Fibroblast of skin of right biceps (primary cell): ENCODE measurements around the gene RSPH10B2.
"Not testable (repeated sequence)": the region's sequence is repeated elsewhere in the genome, so short reads cannot be mapped to it uniquely, and the experiment has no call there.

Source experiments
- DNase-seq: peaks from one replicate; pipeline ENCODE4 v3.0.0-alpha.2; 2013

Gene RSPH10B2

DNA sequence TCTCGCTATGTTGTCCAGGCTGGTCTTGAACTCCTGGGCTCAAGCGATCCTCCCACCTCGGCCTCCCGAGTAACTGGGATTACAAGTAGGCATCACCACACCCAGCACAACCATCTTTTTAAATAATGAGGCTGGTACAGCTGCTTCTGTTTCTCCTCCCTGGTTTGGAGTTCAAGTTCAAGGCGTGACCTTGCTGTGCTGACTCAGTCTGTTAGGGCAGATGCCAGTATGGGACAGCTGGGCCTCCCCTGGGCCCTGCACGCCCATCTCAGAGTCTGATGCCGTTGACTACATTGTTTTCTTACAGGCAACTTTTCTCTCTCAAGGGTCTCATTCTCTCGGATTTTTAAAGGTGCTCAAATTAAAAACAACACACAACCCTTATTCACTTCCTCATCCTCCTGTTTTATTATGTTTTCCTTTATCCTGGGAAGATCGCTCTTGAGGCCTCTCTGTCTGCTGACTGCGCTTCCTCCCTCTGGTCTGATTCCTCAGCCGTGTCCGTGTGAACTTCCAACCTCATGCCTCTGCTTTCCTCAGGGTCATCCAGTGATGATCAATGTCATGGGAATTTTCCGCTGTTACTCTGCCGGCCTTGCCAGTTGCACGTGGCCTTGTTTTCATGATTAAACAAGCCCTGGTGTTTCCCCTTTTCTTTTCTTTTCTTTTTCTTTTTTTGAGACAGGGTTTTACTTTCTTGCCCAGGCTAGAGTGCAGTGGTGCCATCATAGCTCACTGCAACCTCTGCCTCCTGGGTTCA lies 38.4 kb downstream of the RSPH10B2 start:
- DNase-seq = peak; percentile 3

DNA sequence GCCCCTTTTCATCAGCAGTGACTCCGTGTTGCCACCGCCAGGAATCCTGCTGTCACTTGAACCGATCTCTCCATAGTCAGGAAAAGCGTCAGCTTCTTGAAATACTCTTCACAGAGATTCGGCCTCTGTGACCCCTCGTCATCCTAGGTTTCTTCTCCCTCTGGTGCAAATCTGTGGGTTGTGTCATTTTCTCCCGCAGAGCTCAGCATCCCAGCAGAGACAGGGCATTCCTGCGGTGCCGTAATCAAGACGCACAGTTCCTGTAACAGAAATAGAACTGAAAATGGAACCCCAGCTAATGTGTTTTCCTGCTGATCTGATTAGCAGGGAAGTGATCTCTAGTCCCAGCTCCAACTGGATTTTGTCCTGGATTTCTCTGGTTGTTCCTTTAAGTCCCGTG lies 40.4 kb downstream of the RSPH10B2 start:
- not testable (repeated sequence) for DNase-seq

DNA sequence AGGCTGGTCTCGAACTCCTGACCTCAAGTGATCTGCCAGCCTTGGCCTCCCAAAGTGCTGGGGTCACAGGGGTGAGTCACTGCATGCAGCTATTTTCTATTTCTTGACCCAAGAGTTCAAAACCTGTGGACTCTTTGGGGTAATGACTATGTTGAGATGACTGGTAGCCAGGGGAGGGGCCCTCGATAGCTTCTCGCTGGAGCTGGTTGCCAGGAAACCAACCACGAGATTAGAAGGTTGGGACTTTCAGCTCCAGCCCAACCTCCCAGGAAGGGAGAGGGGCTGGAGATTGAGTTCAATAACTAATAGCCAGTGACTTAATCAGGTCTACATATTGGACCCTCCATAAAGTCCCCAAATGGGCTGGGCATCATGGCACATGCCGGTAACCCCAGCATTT lies 43.3 kb downstream of the RSPH10B2 start:
- DNase-seq = not testable (repeated sequence)

DNA sequence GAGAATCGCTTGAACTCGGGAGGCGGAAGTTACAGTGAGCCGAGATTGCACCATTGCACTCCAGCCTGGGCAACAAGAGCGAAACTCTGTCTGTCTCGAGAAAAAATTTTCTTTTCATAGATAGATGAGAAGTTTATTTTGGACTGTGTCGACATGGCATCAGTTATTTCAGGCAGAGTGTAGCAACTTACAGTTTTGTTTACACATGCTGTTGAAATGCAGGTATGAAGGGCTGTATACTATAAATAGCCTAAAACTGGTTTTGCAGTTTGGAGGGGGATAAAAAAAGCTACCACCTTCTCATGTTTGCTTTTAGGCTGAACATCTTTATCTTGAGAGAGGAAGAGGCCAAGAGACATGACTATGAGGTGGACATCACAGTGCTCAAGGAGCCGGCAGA lies 44.1 kb downstream of the RSPH10B2 start:
- DNase-seq = not testable (repeated sequence)

DNA sequence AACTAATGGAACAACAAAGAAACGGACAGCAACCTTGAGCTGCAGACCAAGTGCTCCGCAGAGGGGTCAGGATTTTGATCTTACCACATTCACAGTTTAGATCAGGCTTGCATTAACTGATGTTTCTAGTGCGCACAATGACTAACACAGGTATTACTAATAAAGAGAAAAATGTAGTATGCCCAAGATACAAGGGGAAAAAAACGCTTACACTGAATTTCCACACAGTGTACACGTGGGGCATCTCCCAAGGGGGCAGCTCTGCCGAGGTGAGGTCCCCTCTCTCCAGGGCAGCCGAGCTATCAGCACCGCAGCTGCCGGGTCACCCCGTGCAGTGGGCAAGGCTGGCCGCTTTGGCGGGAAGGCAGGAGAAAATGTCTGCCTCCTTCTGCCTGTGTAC lies 46.0 kb downstream of the RSPH10B2 start:
- DNase-seq = not testable (repeated sequence)

DNA sequence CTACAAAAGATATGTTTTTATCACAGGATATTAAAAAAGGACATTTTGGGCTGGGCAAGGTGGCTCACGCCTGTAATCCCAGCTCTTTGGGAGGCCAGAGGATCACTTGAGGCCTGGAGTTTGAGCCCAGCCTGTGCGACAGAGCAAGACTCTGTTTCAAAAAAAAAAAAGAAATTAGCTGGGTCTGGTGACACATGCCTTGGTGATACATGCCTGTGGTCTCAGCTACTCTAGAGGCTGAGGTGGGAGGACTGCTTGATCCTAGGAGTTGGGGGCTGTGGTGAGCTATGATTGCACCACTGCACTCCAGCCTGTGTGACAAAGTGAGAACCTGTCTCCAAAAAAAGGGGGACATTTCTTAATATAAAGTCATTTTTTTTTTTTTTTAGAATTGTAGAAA lies 46.4 kb downstream of the RSPH10B2 start:
- DNase-seq = not testable (repeated sequence)

DNA sequence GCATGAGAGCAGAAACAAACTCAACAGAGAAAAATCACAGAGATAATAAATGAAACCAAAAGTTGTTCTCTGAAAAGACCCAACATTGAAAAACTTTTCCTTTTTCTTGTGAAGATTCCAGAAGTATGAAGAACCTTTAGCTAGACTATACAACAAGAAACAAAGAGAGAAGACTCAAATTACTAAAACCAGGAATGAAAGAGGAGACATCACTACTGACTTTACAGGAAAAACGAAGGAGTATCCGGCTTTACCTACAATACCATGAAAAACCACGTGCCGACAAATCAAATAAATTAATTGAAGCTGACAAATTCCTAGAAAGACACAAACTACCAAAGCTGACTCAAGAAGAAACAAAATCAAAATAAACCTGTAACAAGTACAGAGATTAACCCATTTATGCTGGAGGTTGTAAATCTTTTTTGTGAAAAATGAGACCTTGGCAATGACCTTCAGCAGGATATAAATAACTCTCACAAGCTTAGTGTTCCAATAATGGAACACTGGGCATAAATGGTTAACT lies 53.6 kb downstream of the RSPH10B2 start:
- DNase-seq = not testable (repeated sequence)

DNA sequence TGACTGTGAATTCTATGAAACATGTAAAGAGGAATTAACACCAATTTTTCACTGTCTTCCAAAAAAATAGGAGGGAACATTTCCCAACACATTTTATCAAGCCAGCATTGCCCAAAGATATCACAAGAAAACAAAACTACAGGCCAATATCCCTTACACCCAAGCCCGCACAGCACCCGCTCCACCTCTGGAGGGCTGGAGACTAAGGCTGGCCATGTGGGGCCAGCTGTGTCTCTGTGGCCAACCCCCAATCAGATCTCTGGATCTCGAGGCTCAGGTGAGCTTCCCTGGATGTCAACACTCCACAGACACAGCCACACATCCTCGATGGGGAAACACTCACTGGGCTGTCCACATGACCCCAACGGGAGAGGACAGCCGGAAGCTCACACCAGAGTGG lies 54.1 kb downstream of the RSPH10B2 start:
- not testable (repeated sequence) for DNase-seq

DNA sequence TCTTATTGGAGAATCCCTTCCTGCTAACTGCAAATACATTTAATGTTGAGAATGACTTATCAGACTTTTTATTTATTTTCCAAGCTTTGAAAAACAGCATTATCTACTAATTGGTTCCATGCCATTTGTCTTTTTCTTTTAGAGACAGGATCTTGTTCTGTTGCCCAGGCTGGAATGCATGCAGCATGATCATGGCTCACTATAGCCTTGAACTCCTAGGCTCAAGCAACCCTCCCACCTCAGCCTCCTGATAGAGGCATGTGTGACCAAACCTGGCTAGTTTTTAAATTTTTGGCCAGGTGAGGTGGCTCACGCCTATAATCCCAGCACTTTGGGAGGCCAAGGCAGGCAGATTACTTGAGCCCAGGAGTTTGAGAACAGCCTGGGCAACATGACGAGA lies 59.1 kb downstream of the RSPH10B2 start:
- not testable (repeated sequence) for DNase-seq

DNA sequence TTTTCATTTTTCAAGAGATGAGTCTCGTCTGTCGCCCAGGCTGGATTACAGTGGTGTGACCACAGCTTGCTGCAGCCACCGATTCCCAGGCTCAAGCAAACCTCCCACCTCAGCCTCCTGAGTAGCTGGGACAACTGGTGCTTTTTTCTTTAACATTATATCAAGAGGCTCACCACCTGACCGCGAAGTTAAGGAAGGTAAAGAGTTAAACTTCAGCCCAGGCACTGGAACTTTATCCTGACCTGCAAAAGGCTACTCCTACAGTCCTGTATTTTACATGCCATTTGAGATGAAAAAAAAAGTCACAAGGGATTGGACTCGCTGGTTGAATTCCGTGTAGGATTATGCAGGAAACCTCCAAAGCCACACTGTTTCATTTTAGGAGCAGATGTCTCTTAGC lies 61.6 kb downstream of the RSPH10B2 start:
- not testable (repeated sequence) for DNase-seq

DNA sequence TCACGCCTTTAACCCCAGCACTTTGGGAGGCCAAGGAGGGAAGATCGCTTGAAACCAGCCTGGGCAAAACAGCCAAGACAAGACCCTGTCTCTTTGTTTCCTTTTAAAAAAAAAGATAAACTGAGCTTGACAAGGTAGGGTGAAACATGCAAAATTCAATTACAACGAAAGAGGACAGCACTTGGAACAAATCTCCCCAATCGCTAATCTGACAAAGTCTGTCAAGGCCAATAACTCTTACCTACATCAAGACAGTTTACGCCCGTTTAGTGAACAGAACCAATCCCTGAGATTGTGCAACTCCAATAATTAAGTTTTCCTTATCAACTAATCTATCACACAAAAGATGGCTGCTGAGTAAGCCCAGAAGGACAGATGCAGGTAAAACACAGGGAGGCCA lies 67.7 kb downstream of the RSPH10B2 start:
- DNase-seq = not testable (repeated sequence)

DNA sequence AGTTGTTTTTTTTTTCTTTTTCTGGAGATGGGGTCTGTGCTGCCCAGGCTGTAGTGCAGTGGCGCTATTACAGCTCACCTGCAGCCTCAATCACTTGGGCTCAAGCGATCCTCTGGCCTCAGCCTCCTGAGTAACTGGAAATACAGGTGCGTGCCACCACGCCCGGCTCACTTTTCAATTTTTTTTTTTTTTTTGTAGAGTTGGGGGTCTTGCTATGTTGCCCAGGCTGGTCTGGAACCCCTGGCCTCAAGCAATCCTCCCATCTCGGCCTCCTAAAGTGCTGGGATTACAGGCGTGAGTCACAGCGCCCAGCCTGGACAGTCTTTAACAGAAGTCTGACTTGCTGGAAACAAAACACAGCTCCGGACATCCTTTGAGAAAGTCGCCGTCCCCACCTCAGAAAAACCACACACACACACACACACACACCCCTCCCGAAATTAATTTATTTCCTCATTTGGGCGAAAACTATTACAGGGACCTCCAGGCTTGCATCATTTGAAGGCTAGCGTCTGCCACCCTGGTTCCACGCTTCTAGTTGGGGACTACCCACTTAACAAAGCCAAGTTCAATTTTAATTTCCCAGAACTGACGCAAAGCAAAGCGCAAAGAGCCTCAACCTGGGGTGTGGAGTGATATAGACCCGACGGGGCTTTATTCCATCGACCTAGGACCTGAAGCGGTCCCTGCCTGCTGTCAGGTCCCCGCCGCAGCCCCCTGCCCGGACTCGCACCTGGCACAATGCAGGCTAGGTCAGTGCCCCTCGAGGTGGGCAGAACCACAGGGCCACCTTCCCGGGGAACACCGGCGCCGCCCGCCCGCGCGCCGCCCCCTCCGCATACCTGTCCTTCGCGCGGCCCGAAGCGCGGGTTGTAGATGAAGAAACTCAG lies 71.6 kb downstream of the RSPH10B2 start:
- not testable (repeated sequence) for DNase-seq

DNA sequence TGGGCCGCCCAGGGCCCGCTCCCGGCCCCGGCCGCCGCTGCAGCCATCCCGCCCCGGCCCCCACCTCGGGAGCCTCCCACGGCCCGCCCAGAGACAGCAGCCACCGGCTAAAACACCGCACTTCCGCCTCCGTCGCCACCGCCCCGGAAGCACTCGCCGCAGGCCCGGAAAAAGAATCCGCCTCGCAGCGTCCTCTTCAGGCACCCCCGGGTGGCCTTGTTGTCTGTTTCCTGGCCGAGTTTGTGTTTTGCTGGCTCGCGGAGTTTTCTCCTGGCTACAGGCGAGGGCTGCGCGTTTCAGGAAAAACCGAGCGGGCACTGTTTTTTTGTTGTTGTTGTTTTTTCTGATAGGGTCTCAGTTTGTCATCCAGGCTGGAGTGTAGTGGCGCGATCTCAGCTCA lies 72.2 kb downstream of the RSPH10B2 start, which contains the start of gene CCZ1B:
CCZ1B (minus strand) TSS at position 125 of the 400 bp plus-strand sequence; CDS start at position 47, 78 bp downstream.
- DNase-seq = peak; percentile 76

DNA sequence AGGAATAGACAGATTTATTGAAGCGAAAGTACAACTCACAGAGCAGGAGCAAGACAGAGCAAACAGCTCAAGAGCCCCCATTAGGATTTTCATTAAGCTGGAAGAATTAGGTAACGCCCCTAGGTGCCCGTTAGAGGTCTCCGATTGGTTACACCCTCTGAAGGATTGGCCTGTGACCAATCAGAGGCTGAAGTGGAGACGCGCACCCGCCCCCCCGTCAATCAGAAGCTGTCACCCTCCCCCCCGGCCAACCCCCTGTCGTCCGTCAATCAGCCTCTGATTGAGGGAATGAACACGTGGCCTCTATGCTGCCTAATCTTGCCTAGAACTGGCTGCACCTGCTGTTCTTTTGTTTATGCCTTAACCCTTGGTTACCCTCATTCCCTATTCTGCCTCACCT lies 73.3 kb downstream of the RSPH10B2 start:
- DNase-seq = not testable (repeated sequence)

DNA sequence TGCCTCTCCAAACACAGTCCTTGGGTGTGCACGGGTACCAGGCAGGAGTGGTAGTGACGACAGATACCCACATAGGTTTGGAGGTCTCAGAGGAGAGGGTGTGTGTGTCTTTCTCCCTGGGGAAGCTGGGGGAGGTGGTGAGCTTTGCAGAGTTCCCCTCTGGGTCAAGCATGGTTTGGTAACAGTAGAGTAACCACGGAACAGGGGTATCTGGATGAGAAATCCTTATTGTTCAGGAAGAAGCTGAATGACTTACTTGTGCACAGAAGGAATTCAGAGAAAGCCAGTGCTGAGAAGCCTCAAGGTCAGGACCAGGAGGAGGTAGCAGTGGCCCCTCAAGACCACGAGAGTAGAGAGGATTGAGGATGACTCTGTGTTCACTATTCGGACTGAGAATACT lies 75.7 kb downstream of the RSPH10B2 start:
- not testable (repeated sequence) for DNase-seq

DNA sequence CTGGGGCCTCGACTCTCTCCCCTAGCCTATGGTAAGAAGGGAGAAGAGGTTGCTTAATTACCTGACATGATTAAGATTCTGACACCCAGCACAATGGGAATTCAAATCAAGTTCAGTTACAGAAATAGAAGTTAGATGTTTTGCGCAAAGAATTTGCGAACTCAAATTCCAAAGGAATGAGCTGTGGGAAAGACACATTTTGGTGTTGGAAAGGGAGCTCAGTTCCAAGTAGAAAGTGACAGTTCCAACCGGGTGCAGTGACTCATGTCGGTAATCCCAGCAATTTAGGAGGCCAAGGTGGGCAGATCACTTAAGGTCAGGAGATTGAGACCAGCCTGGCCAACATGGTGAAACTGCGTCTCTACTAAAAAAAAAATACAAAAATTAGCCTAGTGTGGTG lies 76.1 kb downstream of the RSPH10B2 start:
- DNase-seq = peak; percentile 11

DNA sequence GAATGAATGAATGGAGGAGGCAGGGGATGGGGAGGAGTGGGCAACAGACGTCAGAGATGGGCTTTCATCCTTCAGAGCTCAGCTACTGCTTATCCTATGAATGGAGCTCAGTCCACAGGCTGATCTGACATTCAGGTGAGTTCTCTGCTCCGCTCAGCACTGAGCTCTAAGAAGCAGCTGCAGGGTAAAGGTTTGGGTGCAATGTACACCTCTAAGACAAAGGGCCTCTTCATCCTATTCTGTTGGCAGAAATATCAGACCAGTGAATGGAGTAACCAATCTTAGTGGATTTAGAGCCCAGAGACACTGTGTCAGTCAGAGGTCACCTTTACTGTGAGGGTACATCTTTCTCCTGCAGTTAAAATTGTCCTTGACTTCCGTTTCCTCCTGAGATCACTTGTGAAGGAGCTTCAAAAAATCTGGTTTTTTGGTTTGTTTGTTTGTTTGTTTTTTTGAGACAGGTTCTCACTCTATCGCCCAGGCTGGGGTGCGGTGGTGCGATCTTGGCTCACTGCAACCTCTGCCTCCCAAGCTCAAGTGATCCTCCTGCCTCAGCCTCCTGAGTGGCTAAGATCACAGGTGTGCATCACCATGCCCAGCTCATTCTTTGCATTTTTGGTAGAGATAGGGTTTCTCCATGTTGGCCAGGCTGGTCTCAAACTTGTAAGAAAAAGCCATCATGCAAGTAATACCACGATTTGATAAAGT lies 77.3 kb downstream of the RSPH10B2 start:
- no peak for DNase-seq

DNA sequence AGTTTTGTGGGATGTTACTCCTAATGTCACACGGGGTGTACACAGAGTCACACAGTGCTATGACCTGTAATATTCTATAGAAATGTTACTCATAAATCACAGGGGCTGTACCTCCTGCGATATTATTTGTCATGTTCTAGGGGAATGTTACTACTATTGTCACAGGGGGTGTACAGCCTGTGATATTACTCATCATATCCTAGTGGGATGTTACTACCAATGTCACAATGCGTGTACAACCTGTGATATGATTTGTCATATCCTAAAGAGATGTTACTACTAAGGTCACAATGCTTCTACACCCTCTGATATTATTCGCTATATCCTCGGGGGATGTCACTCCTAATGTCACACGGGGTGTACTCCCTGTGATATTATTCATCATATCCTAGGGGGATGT lies 79.7 kb downstream of the RSPH10B2 start:
- no peak for DNase-seq

DNA sequence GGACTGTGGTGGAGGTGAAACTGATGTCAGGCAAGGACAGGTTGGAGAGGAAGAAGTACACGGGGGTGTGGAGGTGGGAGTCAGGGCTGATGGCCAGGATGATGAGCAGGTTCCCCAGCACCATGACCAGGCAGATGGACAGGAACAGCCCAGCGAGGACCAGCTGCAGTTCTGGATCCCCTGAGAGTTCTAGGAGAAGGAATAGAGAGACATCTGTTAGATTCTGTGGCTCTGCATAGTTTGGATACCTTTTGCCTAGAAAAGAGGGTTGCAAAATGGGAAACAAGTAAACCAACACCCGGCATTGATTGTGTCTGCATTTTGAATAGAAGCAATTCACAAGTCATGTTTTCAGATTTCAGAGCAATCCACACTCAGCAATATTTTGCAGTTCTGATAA lies 81.6 kb downstream of the RSPH10B2 start:
- DNase-seq = not testable (repeated sequence)

DNA sequence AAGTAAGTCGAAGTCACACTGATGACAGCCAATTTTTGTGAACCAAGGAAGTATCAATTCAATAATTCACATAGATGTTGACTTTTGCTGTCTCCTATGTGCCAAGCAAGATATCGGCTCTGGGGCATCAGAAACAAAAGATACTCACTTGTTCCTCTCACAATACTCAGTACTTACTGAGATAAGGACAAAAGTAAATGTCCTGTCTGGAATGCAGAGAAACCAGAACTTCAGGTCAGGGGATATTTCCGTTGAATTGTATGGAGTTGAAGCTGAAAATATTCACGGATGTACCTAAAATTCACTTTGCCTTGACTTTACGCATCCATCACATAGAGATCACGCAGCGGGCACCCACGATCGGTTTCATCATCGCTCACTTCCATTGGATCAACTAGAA lies 83.2 kb downstream of the RSPH10B2 start:
- DNase-seq = not testable (repeated sequence)

DNA sequence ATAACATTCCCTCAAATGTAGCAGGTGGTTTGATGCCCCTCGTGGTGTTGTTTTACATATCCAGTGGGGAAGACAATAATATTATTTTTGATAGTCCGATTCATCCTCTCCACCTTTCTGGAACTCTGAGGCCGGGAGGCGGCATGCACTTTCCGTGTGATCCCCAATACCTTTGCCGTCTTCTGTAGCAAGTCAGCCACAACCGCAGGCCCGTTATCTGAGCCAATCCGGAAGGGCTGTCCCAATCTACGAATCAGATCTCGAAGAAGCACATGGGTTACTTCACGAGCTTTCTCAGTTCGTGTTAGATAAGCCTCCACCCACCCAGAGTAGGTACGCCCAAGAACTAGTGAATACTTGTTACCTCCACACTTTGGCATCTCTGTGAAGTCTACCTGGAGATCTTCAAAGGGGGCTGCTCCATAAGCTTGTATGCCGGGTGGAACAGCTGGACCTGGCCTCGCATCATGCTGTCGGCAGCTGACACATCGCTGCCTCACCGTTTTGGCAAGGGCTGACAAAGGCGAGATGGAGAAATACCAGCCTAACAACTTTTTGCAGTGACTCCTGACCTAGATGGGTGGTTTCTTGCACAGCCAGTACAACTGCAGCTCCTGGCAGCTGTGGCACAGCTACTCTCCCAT lies 88.5 kb downstream of the RSPH10B2 start:
- DNase-seq = not testable (repeated sequence)

DNA sequence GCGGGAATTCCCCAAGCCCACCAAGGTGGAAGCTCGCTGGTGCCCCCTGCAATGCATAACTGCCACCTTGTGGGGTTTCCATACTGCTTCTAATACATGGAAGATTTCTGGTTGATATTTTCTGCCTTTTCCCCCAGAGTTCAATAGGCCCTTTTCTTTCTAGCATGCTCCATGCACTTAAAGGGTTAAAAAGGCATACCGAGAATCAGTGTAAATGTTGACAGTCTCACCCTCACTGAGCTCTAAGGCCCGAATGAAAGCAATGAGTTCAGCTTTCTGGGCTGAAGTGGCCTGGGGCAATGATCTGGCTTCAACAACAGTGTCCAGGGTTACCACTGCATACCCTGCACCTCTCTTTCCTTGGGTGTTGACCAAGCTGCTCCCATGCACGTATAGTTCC lies 89.2 kb downstream of the RSPH10B2 start:
- not testable (repeated sequence) for DNase-seq
